ENCODE data around the gene DNAI1. TPM values are rescaled to one million over a fixed set of nuclear protein-coding genes. Genes with fewer than 3 reads are reported as not detected.

DNAI1 gene
- total RNA-seq (2022; extraction: Qiagen RNA extraction; ENCODE audit: low read depth) = 0.07 TPM in 1 of 5 replicates, not detected in the others

DNA sequence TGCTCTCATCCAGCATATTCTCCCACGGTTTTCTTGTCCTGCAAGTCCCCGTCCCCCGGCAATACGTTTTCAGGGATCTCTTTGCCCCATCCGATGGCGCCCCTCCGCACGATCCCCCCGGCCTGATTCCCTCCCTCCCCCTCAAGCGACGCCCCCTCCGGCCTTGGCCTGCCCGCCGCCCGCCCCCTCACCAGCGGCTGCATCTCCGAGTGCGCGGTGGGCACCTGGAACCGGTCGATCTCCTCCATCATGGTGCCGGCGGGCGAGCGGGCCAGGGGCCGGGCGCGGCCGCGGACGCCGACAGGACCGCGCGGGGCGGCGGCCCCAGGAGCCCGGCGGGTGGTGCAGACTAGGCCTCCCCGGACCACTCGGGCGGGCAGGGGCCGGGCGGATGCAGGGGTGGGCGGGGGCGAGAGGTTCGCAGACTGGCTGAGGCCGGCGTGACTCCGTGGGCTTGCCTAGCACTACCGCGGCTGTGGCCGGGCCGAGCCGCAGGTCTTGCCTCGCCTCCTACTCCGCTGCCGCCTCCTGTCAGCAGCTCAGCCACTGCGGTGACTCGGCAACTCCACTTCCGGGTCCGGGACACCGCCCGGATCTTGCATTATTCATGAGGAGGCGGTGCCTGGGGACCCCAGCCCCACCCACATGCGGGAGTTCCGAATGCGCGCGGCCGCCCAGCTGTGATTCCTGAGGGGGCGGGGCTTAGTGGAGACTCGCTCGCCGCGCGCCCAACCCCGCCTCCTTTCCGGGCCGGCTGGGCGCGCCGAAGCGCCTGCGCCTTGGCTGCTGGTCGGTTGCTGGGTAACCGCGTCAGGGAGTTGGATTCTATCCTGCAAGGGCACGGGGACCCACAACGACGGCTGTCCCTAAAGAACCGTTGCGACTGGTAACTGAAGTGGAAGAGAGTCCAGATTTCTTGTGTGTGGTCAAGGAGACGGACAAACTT is at the start of gene DNAI1, which contains the start of gene FAM219A:
TSS of gene DNAI1 (plus strand) at position 793 of the 946 bp plus-strand sequence. CDS start 201 bp downstream, outside the sequence.
TSS of gene FAM219A (minus strand) at position 558 of the 946 bp plus-strand sequence. CDS start at position 251, 307 bp downstream.

DNA sequence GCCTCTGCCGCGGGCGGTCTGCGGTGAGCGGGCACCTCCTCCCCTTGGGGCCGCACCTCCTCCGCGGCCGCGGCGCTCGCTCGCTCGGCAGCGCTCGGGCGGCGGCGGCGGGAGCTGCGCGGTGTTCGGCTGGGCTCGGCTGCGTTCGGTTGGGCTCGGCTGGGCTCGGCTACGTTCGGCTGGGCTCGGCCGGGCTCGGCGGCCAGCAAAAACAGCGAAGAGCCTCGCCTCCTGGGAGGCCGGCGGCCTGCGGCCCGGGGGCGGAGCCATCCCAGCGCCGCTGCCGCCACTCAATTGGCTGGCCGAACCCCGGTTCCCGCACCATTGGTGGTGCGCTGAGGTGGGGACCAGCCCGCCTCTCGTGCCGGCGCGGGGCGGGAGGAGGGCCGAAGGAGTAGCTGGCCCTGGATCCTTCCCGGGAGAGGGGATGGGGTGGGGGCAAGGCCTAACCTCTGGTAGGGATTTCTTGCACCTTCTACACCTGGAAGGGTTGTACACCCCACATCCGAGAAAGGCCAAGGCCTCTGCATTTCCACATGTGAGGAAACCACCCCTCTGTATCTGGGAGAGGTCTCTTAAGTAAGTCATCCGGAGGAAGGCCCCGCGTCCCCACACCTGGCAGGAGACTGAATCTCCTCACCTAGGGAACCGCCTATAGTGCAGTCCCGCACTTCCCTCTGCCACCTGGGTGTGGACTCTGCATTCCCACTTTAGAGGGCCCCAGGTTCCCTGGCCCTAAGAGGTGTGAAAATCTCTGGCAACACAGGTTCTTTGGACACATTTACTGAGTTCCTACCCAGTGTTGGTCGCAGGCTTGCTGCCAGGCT is 64.6 kb downstream of the DNAI1 start, which contains the start of gene ENHO:
TSS of gene ENHO (minus strand) at position 20 of the 827 bp plus-strand sequence. CDS start 1,295 bp downstream, outside the sequence.

Other genes with a start within 250 kb of the DNAI1 start
- 3.5 to 4.2 TPM (median 3.6 TPM) in 5 replicates for gene KIF24, start 129.5 kb upstream of the DNAI1 start, total RNA-seq (2022; extraction: Qiagen RNA extraction; ENCODE audit: low read depth)
- 22.4 to 23.8 TPM (median 23.2 TPM) in 5 replicates for gene NUDT2, start 129.2 kb upstream of the DNAI1 start, total RNA-seq (2022; extraction: Qiagen RNA extraction; ENCODE audit: low read depth)
- 3.1 to 4.5 TPM (median 4.1 TPM) in 5 replicates for gene MYORG, start 81.9 kb upstream of the DNAI1 start, total RNA-seq (2022; extraction: Qiagen RNA extraction; ENCODE audit: low read depth)
- 16.2 to 19.2 TPM (median 16.6 TPM) in 5 replicates for gene FAM219A, start 235 bp upstream of the DNAI1 start, total RNA-seq (2022; extraction: Qiagen RNA extraction; ENCODE audit: low read depth)
- 1.2 to 2.7 TPM (median 1.9 TPM) in 5 replicates for gene ENHO, start 64.2 kb downstream of the DNAI1 start, total RNA-seq (2022; extraction: Qiagen RNA extraction; ENCODE audit: low read depth)
- 0.07 to 0.20 TPM (median 0.13 TPM) in 4 of 5 replicates, not detected in the other for gene CNTFR, start 130.9 kb downstream of the DNAI1 start, total RNA-seq (2022; extraction: Qiagen RNA extraction; ENCODE audit: low read depth)
- 40.7 to 50.0 TPM (median 45.1 TPM) in 5 replicates for gene RPP25L, start 153.3 kb downstream of the DNAI1 start, total RNA-seq (2022; extraction: Qiagen RNA extraction; ENCODE audit: low read depth)
- 97.5 to 107 TPM (median 104 TPM) in 5 replicates for gene DCTN3, start 161.7 kb downstream of the DNAI1 start, total RNA-seq (2022; extraction: Qiagen RNA extraction; ENCODE audit: low read depth)
- 0.10 to 0.28 TPM (median 0.22 TPM) in 5 replicates for gene ARID3C, start 170.3 kb downstream of the DNAI1 start, total RNA-seq (2022; extraction: Qiagen RNA extraction; ENCODE audit: low read depth)
- 164 to 209 TPM (median 186 TPM) in 5 replicates for gene SIGMAR1, start 179.0 kb downstream of the DNAI1 start, total RNA-seq (2022; extraction: Qiagen RNA extraction; ENCODE audit: low read depth)
- gene GALT, start 187.9 kb downstream of the DNAI1 start, total RNA-seq (2022; extraction: Qiagen RNA extraction; ENCODE audit: low read depth) = 13.9 to 19.7 TPM (median 19.1 TPM) in 5 replicates
- gene IL11RA, start 193.4 kb downstream of the DNAI1 start, total RNA-seq (2022; extraction: Qiagen RNA extraction; ENCODE audit: low read depth) = 5.6 to 7.6 TPM (median 6.1 TPM) in 5 replicates
- gene CCL27, start 203.9 kb downstream of the DNAI1 start, total RNA-seq (2022; extraction: Qiagen RNA extraction; ENCODE audit: low read depth) = 0.27 to 0.39 TPM (median 0.34 TPM) in 4 of 5 replicates, not detected in the other
- gene CCL19, start 232.5 kb downstream of the DNAI1 start, total RNA-seq (2022; extraction: Qiagen RNA extraction; ENCODE audit: low read depth) = not detected in 5 replicates